Peyer's patch (tissue), 4 donors: ENCODE results near the gene TSPAN4. TPM values are rescaled to one million over a fixed set of nuclear protein-coding genes. Genes with fewer than 3 reads are reported as not detected.

Experiments
- DNase-seq, 3 donors: peaks; one replicate each; pipeline ENCODE4 v3.0.0-alpha.2; 2017 to 2019
- H3K27ac ChIP-seq, 4 donors: fragments of 200-600 bp; sonication (generic); one replicate each; pipeline ENCODE4 v1.5.1; 2016 to 2019
- H3K27me3 ChIP-seq, 2 donors: fragments of 200-600 bp; sonication (generic); one replicate each; pipeline ENCODE4 v1.5.1; 2019
- H3K36me3 ChIP-seq, 3 donors: fragments of 200-600 bp; sonication (generic); one replicate each; pipeline ENCODE4 v1.5.1; 2016 to 2019
- H3K4me1 ChIP-seq, 4 donors: fragments of 200-600 bp; sonication (generic); one replicate each; pipeline ENCODE4 v1.5.1; 2016 to 2019
- H3K4me3 ChIP-seq, 4 donors: fragments of 200-600 bp; sonication (generic); 1 replicate in 3 of 4; 2 replicates in 1 of 4; pipeline ENCODE4 v1.5.1; 2016 to 2019; ENCODE audit warnings: mild to moderate bottlenecking in 1 of 4
- H3K9me3 ChIP-seq, 4 donors: fragments of 200-600 bp; sonication (generic); one replicate each; pipeline ENCODE4 v1.5.1; 2016 to 2019; ENCODE audit warnings: mild to moderate bottlenecking in 1 of 4
- POLR2A ChIP-seq, 2 donors: fragments of 450-650 bp; IDR thresholded peaks; one replicate each; pipeline ENCODE4 v1.5.1; 2017; ENCODE audit warnings: antibody characterized with exemption in 2 of 2, mild to moderate bottlenecking in 2 of 2, moderate library complexity in 2 of 2
- total RNA-seq, 4 donors: library from RNA; depleted of rRNA; stranded (reverse); fragments of >200 nt; gene quantifications; one replicate each; pipeline ENCODE4 v1.1.0, GENCODE V29; 2016
- TF ChIP-seq, protein P1 (sequence below), 6 experiments: fragments of 450-650 bp in 4 of 6; fragments of 200-600 bp in 2 of 6; sonication (generic) in 1 of 6; IDR thresholded peaks; one replicate each; pipeline ENCODE4 v1.5.1; 2017 to 2019; ENCODE audit warnings: antibody characterized with exemption in 6 of 6, mild to moderate bottlenecking in 3 of 6, moderate library complexity in 1 of 6

The TSPAN4 gene
- total RNA-seq, 4 donors from 2014 or later = 20.0 to 52.1 (median 38.4) TPM

DNA sequence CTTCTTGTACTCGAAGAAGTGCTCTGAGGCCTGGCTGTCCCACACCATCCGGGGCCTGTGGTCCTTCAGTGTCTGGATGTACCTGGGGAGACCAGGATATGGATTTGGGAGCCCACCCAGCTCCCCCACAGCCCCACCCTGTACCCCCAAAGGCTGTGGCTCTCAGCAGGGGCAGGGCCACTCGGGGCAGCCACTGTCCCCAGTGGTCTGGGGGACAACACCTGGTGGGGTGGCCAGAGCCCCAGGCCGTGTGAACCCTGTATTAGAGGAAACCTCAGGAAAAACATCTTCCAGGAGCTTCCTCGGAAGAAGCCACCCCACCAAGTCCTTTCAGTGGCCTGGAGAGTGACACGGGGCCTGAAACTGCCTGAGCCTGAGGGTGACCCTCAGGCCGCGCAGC is 27.8 kb downstream of the TSPAN4 start:
- no peaks in the 10 kb centered on the region for H3K4me1 ChIP-seq
- H3K27ac ChIP-seq = no peak overlapping the region
- H3K9me3 ChIP-seq = no peaks in the 10 kb centered on the region
- TF ChIP-seq, protein P1, sequence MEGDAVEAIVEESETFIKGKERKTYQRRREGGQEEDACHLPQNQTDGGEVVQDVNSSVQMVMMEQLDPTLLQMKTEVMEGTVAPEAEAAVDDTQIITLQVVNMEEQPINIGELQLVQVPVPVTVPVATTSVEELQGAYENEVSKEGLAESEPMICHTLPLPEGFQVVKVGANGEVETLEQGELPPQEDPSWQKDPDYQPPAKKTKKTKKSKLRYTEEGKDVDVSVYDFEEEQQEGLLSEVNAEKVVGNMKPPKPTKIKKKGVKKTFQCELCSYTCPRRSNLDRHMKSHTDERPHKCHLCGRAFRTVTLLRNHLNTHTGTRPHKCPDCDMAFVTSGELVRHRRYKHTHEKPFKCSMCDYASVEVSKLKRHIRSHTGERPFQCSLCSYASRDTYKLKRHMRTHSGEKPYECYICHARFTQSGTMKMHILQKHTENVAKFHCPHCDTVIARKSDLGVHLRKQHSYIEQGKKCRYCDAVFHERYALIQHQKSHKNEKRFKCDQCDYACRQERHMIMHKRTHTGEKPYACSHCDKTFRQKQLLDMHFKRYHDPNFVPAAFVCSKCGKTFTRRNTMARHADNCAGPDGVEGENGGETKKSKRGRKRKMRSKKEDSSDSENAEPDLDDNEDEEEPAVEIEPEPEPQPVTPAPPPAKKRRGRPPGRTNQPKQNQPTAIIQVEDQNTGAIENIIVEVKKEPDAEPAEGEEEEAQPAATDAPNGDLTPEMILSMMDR (IDR thresholded peaks at IDR 0.05) = no peak
- TF ChIP-seq POLR2A (IDR thresholded peaks at IDR 0.05) = no peak
- no peak overlapping the region for H3K4me3 ChIP-seq
- DNase-seq = no peak
- H3K36me3 ChIP-seq = no peaks in the 10 kb centered on the region
- no peaks in the 10 kb centered on the region for H3K27me3 ChIP-seq

DNA sequence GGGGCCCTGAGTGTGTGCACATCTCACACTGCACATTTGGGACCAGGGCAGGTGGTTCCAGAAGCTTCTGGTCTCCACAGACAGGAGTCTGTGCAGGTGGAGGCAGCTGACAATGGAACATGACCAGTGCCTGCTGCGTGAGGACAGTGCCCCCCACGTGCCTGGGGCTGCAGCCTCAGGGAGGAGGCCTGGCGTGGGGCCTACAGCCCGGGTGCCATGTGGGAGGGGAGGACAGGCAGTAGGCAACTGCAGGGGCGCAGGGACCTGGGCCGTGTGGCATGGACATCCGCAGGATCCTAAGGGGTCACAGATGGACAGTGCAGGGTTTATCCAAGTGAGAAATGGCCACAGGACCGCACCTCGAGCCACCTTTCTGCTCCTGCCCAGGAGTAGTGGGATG is 28.8 kb downstream of the TSPAN4 start:
- no peak for DNase-seq
- no peak for TF ChIP-seq POLR2A (IDR thresholded peaks at IDR 0.05)
- TF ChIP-seq, protein P1 (IDR thresholded peaks at IDR 0.05) = no peak
- Histone ChIP-seq H3K27ac (no peak overlapping the region), H3K4me1 (no peaks in the 10 kb centered on the region), H3K4me3 (no peak overlapping the region), H3K36me3 (no peaks in the 10 kb centered on the region), H3K9me3 (no peaks in the 10 kb centered on the region), H3K27me3 (no peaks in the 10 kb centered on the region)

DNA sequence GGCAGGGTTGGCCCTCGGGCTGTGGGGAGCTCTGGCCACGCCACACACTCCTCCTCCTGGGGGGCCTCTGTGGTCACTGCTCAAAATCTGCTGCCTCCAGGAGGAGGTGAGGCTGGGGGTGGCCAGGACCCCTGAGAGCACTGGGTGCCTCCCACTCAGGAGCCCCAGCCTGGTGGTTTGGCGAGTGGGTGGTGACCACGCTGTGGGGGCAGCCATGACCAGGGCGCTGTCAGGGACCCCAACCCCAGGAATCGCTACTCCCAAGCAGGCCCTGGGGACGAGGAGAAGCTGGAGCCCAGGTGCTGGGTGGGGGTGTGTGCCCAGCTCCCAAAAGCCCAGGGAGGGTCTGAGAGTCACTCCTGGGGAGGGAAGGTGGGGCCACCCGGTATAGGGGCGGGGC is 30.1 kb downstream of the TSPAN4 start:
- Histone ChIP-seq H3K9me3 (no peaks in the 10 kb centered on the region), H3K36me3 (no peaks in the 10 kb centered on the region), H3K4me3 (no peak overlapping the region), H3K27ac (no peak overlapping the region), H3K4me1 (no peaks in the 10 kb centered on the region), H3K27me3 (no peaks in the 10 kb centered on the region)
- no peak for DNase-seq
- TF ChIP-seq, protein P1 (IDR thresholded peaks at IDR 0.05) = no peak

DNA sequence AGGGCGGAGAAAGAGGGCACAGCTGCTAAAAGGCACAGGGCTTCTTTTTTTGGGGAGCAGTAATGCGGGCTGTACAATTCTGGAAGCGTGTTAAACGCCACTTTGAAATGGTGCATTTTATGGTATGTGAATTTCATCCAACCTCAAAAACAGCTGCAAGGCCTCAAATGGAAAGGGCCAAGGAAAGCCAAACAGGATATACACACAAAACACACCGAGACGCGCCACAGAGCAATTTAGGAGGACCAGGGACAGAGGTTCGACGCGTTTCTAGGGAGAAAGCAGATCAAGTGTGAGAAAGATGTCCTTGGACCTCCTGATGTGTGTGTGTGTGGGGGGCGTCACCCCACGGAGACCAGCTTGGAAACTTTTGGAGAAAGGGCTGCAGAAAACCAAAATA is 31.1 kb downstream of the TSPAN4 start:
- Histone ChIP-seq H3K4me3 (no peak overlapping the region), H3K9me3 (no peaks in the 10 kb centered on the region), H3K4me1 (no peaks in the 10 kb centered on the region), H3K27me3 (no peaks in the 10 kb centered on the region), H3K27ac (no peak overlapping the region), H3K36me3 (no peaks in the 10 kb centered on the region)
- no peak for DNase-seq
- no peak for TF ChIP-seq POLR2A (IDR thresholded peaks at IDR 0.05)
- TF ChIP-seq, protein P1 (IDR thresholded peaks at IDR 0.05) = no peak

DNA sequence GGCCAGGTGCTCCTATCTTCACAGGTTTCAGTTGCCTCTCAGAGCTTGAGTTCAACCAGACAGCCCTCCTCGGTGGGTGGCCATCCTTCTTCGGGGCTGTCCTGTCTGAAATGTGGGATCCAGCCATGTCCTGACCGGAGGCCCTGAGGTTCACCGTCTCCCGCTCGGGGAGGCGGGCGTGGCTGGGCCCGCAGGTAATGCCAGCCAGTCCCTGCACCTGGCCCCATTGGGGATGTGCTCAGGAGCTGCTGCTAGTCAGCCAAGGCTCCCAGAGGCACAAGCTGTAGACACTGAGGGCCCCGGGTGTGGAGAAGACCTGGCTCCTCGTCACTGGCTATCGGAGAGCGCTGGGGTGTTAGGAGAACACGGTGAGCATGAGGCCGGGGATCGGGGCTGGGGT is 32.6 kb downstream of the TSPAN4 start:
- TF ChIP-seq, protein P1 (IDR thresholded peaks at IDR 0.05) = no peak
- no peak for TF ChIP-seq POLR2A (IDR thresholded peaks at IDR 0.05)
- Histone ChIP-seq H3K36me3 (no peaks in the 10 kb centered on the region), H3K9me3 (no peaks in the 10 kb centered on the region), H3K27me3 (no peaks in the 10 kb centered on the region), H3K27ac (no peak overlapping the region), H3K4me3 (no peak overlapping the region), H3K4me1 (no peaks in the 10 kb centered on the region)
- no peak for DNase-seq

DNA sequence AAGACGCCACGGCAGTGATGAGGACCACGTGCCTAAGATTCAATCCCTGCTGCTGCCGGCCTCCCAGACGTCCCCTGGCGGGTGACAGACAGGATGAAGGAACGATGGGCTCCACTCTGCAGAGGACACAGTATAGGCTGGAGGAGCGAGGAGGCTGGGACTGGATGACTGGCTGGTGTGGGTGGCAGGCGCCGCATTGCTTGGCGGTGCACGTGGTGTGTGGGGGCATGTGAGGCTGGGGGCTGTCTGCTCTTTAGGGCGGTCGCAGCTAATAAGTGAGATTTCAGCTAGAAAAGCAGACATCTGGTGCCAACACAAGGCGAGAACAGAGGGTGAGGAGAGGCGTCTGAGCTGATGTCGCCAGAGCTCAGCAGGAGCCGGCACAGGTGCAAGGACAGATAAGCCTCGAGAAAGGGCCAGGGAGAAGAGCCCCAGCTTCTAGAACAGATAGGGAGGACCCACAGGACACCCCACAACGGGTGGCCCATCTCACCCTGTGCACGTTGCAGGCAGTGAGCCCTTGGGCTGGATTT is 33.2 kb downstream of the TSPAN4 start:
- no peak for DNase-seq
- H3K9me3 ChIP-seq = no peaks in the 10 kb centered on the region
- no peaks in the 10 kb centered on the region for H3K36me3 ChIP-seq
- no peaks in the 10 kb centered on the region for H3K4me1 ChIP-seq
- H3K27me3 ChIP-seq = no peaks in the 10 kb centered on the region
- no peak for TF ChIP-seq POLR2A (IDR thresholded peaks at IDR 0.05)
- TF ChIP-seq, protein P1 (IDR thresholded peaks at IDR 0.05) = no peak
- no peak overlapping the region for H3K4me3 ChIP-seq
- H3K27ac ChIP-seq = no peak overlapping the region
